Muscle layer of colon (tissue), 2 donors: Measurements from ENCODE around the gene TMEM116.
"Not testable (repeated sequence)": the region's sequence is repeated elsewhere in the genome, so short reads cannot be mapped to it uniquely, and the experiment has no call there.

ENCODE experiments used
- H3K27ac ChIP-seq: one replicate; pipeline ENCODE4 v1.7.0; 2013; ENCODE audit warnings: low read depth, mild to moderate bottlenecking, low read length, moderate library complexity
- H3K27me3 ChIP-seq, 2 donors: one replicate each; pipeline ENCODE4 v1.7.0; 2013; ENCODE audit warnings: low read length in 2 of 2, mild to moderate bottlenecking in 2 of 2; ENCODE audit not compliant: insufficient read depth in 2 of 2, control insufficient read depth in 1 of 2
- H3K36me3 ChIP-seq: one replicate; pipeline ENCODE4 v1.7.0; 2013; ENCODE audit warnings: mild to moderate bottlenecking, low read length; ENCODE audit not compliant: insufficient read depth
- H3K4me1 ChIP-seq: one replicate; pipeline ENCODE4 v1.7.0; 2013; ENCODE audit warnings: mild to moderate bottlenecking, low read length; ENCODE audit not compliant: insufficient read depth
- H3K4me3 ChIP-seq, 2 donors: one replicate each; pipeline ENCODE4 v1.7.0; 2013; ENCODE audit warnings: low read length in 2 of 2, low read depth in 1 of 2, mild to moderate bottlenecking in 1 of 2, moderate library complexity in 1 of 2
- H3K9ac ChIP-seq: one replicate; pipeline ENCODE4 v1.7.0; 2013; ENCODE audit warnings: low read length
- H3K9me3 ChIP-seq: one replicate; pipeline ENCODE4 v1.7.0; 2013; ENCODE audit warnings: mild to moderate bottlenecking, low read length
- donor health status: abdominal sarcoma.
- donor health status: Adenocarcinoma of cecum.

The TMEM116 gene

DNA sequence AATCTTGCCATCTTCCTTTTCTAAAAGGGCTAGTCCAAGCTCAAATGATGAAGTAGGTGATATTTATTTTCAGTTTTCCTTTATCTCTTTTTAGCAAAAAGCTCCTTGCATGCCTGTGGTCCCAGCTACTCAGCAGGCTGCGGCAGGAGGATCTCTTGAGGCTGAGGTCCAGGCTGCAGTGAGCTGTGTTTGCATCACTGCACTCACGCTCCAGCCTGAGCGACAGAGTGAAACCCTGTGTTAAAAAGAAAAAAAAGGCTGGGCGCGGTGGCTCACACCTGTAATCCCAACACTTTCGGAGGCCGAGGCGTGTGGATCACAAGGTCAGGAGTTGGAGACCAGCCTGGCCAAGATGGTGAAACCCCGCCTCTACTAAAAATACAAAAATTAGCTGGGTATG is 5.0 kb downstream of the TMEM116 start:
- Histone ChIP-seq H3K4me3 (no peak overlapping the region), H3K4me1 (peaks cover 14% of the 10 kb centered on the region), H3K36me3 (no peaks in the 10 kb centered on the region), H3K27me3 (no peaks in the 10 kb centered on the region), H3K9me3 (no peaks in the 10 kb centered on the region), H3K27ac (no peak overlapping the region), H3K9ac (no peak overlapping the region)

DNA sequence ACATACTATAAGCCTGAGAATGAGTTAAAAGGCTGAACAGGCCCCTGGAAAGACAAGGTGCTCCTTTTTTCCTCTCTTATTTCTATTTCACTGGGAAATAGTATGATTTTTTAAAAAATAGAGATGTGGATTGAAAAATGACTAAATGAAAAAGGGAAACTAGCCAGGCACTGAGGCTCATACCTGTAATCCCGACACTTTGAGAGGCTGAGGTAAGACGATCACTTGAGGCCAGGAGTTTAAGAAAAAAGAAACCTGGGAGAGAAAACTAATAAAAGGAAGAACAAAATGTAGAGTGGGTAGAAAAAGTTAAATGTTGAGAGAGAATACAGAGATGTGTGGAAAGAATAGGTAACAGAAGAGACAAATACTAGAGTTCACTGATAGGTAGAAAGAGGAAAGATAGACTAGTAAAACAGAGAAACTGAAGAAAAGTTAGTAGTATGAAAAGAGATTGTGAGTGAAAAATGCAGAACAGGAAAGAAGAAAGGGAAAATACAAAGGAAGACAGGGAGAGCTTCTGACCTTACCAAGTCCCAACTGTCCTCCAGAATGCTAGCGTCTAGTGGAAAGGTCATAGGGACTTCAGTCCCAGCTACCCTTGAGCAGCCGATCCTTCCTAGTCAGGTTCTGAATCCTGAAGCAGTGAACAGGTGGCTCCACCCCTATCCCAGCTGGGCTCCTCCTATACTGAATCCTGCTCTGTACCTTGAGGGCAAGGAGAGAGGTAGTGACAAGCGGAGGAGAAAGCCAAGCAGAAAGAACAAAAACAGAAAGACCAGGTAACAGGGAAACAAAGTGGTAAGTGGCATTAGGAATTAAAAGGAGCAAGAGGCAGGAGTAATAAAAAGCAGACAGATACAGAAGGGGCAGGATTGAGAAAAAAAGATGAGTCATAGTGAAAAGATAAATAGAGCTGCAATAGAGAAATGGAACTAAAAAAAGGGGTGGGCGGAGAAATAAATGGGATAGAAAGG is 7.3 kb downstream of the TMEM116 start:
- H3K4me3 ChIP-seq, result no peak overlapping the region
- H3K27me3 ChIP-seq, result no peaks in the 10 kb centered on the region
- H3K36me3 ChIP-seq, result no peaks in the 10 kb centered on the region
- H3K9me3 ChIP-seq, result no peaks in the 10 kb centered on the region
- H3K27ac ChIP-seq, result no peak overlapping the region
- H3K9ac ChIP-seq, result no peak overlapping the region
- H3K4me1 ChIP-seq, result no peaks in the 10 kb centered on the region

DNA sequence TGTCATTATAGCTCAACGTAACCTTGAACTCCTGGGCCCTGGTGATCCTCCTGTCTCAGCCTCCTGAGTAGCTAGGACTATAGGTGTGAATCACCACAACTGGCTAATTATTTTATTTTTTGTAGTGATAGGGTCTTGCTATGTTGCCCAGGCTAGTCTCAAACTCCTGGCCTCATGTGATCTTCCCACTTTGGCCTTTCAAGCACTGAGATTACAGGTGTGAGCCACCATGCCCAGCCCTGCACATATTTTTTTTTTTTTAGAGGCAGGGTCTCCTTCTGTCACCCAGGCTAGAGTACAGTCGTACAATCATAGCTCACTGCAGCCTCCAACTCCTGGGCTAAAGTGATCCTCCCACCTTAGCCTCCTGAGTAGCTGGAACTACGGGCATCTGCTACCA is 8.9 kb downstream of the TMEM116 start:
- Histone ChIP-seq H3K27me3 (no peaks in the 10 kb centered on the region), H3K4me1 (no peaks in the 10 kb centered on the region), H3K4me3 (no peak overlapping the region), H3K9ac (no peak overlapping the region), H3K36me3 (no peaks in the 10 kb centered on the region), H3K9me3 (no peaks in the 10 kb centered on the region), H3K27ac (no peak overlapping the region)

DNA sequence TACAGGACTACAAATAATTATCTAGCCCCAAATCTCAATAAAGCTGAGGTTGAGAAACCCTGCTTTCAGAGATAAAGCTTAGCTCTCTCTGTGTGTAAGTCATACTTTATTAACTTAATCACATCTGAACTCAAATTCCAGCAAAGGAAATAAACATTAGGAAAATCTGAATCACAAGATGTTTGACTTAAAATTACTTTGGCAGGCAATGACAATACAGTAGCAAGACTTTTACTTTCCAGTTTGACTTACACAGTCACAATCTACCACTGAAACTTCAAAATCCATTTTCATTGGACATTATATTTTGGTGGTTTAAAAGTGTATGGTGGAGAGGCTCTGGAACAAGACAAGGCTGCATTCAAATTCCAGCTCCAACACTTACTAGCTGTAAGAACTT is 11.4 kb downstream of the TMEM116 start:
- Histone ChIP-seq H3K4me1 (no peaks in the 10 kb centered on the region), H3K9me3 (no peaks in the 10 kb centered on the region), H3K27ac (no peak overlapping the region), H3K27me3 (no peaks in the 10 kb centered on the region), H3K36me3 (no peaks in the 10 kb centered on the region), H3K4me3 (no peak overlapping the region), H3K9ac (no peak overlapping the region)

DNA sequence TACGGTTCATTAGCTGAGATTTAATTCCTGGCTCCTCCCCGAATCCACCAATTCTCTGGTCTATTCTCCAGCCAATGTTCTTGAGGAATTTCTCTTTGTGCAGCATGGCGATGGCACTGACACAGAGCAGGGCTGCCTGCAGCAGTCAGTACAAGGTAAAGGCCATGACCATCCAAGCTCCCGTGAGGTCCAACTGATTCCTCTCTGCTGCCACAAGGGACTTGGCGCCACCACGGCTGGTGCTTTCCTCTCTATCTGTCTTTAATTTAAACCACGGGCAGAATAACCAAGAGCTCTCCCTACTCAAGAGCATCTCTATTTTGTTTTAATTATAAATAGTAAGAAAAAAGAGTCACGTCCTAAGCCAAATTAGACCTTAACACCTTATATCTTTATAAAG is 12.1 kb downstream of the TMEM116 start:
- Histone ChIP-seq H3K9me3 (no peaks in the 10 kb centered on the region), H3K27me3 (no peaks in the 10 kb centered on the region), H3K27ac (no peak overlapping the region), H3K9ac (no peak overlapping the region), H3K4me1 (no peaks in the 10 kb centered on the region), H3K36me3 (no peaks in the 10 kb centered on the region), H3K4me3 (no peak overlapping the region)

DNA sequence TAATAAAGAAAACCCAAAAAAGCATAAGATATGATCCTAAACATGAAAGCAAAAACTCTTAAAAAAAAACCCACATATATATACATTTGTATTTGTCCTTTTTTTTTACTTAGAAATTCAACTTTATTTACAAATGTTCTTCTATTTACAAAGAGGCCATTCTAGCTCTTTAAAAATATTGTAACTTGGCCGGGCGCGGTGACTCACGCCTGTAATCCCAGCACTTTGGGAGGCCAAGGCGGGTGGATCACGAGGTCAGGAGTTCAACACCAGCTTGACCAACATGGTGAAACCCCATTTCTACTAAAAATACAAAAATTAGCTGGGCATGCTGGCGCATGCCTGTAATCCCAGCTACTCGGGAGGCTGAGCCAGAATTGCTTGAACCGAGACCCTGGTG is 13.8 kb downstream of the TMEM116 start:
- not testable (repeated sequence) for H3K4me1 ChIP-seq, H3K4me3 ChIP-seq, H3K27me3 ChIP-seq, H3K36me3 ChIP-seq, H3K9me3 ChIP-seq, H3K9ac ChIP-seq, H3K27ac ChIP-seq

DNA sequence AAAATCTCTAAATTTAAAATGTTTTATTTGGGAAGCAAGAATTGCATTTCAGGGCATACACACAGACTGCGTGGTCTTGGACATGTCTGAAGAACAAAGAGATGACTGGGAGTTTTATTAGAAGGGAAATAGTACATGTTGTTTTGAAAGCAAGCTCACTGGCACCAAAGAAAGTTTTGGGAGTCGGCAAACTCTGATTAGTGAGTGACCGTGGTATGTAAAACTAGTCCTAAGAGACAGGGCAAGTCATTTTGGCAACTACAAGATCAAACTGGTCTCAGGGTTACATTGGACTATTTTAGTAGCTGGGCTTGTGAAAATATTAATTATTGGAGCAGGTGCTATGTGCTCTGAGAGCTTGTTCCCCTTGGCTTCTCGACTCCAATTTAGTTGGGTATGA is 14.9 kb downstream of the TMEM116 start:
- no peak overlapping the region for H3K4me3 ChIP-seq
- H3K27me3 ChIP-seq, result no peaks in the 10 kb centered on the region
- no peak overlapping the region for H3K9ac ChIP-seq
- H3K9me3 ChIP-seq, result no peaks in the 10 kb centered on the region
- H3K27ac ChIP-seq, result no peak overlapping the region
- no peaks in the 10 kb centered on the region for H3K36me3 ChIP-seq
- no peaks in the 10 kb centered on the region for H3K4me1 ChIP-seq

DNA sequence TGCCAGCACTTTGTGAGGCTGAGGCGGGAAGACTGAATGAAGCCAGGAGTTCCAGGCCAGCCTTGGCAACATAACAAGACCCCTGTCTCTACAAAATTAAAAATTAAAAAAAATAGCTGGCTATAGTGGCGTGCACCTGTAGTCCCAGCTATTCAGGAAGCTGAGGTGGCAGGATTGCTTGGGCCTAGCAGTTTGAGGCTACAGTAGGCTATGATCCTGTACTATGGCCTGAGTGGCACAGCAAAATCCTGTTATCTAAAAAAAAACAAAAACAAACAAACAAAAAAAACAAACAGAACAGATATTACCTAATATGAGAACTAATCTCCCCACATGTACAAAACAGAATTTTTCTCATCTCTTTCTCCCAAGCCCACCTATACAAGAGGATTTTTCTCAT is 15.7 kb downstream of the TMEM116 start:
- no peaks in the 10 kb centered on the region for H3K36me3 ChIP-seq
- H3K9me3 ChIP-seq, result no peaks in the 10 kb centered on the region
- H3K4me1 ChIP-seq, result no peaks in the 10 kb centered on the region
- H3K4me3 ChIP-seq, result no peak overlapping the region
- H3K9ac ChIP-seq, result no peak overlapping the region
- H3K27me3 ChIP-seq, result no peaks in the 10 kb centered on the region
- H3K27ac ChIP-seq, result no peak overlapping the region

DNA sequence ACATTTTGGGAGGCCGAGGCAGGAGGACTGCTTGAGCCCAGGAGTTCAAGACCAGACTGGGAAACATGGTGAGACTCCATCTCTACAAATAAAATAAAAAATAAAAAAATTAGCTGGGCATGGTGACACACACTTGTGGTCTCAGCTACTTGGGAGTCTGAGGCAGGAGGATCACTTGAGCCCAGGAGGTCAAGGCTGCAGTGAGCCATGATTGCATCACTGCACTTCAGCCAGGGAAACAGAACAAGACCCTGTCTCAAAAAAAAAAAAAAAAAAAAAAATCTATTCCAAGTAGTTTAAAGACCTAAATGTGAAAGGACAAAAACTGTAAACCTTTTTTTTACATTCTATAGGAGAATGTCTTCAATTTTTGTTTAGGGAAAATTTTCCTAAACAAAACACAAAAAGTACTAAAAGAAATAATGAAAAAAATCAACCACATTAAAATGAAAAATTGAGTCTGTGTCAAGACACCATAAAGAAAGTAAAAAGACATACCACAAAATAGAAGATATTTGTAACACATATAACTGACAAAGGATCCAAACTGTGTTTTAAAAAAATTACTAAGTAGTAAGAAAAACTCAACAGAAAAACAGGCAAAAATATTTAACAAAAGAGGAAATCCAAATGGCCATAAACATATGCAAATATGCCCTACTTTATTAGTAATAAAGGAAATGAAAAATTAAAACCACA is 17.0 kb downstream of the TMEM116 start:
- Histone ChIP-seq H3K36me3 (no peaks in the 10 kb centered on the region), H3K9ac (no peak overlapping the region), H3K4me1 (no peaks in the 10 kb centered on the region), H3K9me3 (no peaks in the 10 kb centered on the region), H3K4me3 (no peak overlapping the region), H3K27ac (no peak overlapping the region), H3K27me3 (no peaks in the 10 kb centered on the region)

DNA sequence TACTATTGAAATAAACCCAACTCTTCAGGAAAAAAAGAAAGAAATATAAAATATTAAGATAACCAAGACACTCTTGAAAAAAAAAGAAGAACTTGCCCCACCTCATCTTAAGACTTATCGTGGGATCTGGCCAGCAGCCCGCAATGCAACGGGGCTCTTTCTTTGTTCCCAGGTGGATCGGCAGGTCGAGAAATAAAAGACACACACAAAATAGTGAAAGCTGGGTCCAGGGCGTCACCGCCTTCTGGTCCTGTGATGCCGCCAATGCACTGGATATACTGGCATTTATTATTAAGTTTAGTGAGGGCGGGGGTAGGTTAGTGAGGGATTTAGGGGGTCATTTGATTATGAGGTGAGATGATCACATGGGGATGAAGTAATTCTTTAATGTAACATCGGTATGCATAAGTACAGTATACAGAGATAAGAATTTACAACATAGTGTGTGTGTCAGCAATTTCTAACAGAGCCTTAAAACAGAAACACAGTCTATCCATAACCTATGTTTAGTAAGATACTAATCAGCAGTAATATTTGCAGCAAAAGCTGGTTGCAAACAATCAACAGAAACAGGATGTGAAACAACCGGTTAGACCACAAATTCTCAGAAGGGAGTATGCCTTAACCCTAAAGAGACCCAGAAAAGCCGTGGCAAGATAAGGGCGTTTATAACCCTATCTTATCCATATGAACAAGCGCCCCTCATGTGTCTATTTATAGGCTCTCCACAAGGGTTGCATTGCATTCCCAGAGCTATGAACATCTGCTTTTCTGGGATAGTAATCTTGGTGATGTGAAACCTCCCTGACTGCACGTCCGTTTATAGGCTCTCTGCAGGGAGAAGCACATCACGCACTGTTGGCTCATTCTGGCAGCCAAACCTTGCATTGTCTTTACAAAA is 18.5 kb downstream of the TMEM116 start:
- not testable (repeated sequence) for H3K4me1 ChIP-seq, H3K27me3 ChIP-seq, H3K4me3 ChIP-seq, H3K9ac ChIP-seq, H3K36me3 ChIP-seq, H3K9me3 ChIP-seq, H3K27ac ChIP-seq
